NCI-H748 (cell line): ENCODE measurements around the gene GGA3.
A peak's percentile ranks its signal among the peaks of the same experiment; 100 is the strongest.
"Not testable (repeated sequence)": the region's sequence is repeated elsewhere in the genome, so short reads cannot be mapped to it uniquely, and the experiment has no call there.

Experiments used
- DNase-seq: peaks from one replicate; lab custom pipeline; 2025; ENCODE audit not compliant: unreplicated experiment; lab: John Stamatoyannopoulos, UW

GGA3 gene

DNA sequence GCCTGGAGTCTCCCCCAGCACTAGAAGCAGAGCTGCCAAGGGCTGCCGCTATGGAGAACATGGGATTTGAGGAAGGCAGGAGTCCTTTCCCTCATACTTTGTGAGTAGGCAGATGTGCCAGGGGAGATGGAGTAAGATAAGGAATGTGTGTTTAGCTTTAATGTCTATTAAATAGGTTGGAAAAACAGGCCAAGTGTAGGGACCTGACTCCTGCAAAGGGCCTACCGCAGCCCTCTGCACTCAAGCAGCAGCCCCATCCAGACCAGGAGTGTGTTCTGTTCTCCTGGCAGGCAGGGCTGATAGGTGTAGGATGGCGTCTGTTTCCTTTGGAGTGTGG is 11.4 kb upstream of the GGA3 start:
- DNase-seq = no peak

- no peak for DNase-seq
These were observed 10.8 kb upstream of the GGA3 start for GRCh38 chr17:75271955-75272847.

DNA sequence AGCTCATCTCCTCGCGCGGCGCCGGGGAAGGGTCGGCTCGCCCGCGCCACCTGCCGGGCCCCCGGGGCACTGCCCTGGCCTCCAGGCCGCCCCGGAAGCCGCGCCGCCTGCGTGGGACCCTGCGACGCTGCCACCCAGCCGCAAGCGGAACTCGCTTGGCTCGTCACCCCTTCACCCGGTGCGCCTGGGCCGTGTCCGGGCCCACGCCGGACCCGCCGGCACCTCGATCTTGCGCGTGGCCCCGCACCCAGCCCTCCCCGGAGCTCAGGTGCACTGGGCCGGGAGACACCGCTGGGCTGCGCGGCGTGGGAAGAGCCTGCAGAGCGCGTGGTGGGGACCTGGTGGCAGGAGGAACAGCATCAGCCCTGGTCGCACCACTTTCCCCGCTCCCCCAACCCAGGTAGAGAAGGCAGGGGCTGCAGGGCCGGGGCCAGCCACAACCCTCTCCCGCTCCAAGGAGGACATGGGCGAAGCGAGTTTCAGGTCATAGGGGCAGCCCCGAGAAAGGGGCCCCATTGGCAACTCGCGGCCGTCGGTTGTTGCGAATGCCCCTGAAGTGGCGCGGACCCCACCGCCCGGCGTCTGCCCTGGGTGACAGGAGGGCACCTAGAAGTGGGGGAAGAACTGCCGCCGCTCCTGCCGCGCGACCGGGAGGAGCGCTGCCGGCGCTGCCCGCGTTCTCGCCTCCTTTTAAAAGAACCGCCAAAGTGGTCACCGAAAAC is 10.0 kb upstream of the GGA3 start:
- DNase-seq = peak; percentile 32

- peak; percentile 81 for DNase-seq
These were observed 9.5 kb upstream of the GGA3 start, which contains the start of gene MIF4GD for GRCh38 chr17:75270966-75271232. Gene MIF4GD, minus strand, starts transcription at chr17:75271231. Its CDS starts 1,036 bp downstream, at chr17:75270195.

GRCh38 chr17:75270218-75270965 is 9.0 kb upstream of the GGA3 start:
- DNase-seq = peak; percentile 66

DNA sequence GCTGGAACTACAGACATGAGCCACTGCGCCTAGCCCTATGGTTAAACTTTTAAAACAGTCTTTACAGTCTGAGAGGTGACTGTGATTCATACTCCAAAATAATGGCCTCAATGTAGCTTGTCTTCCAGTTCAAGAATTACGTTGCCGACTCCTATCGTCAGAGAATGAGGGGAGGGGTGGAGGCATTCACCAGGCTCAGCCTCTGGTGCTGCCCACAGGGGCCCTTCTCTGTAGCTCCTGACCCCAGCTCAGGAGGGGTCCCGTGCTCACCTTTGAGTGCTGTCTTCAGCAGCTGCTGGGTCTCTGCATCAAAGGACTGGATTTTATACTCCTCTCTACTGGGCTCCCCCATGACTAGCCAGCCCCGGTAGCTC is 8.4 kb upstream of the GGA3 start:
- DNase-seq = no peak

GRCh38 chr17:75267411-75268232 is 6.2 kb upstream of the GGA3 start:
- peak; percentile 18 for DNase-seq

GRCh38 chr17:75267153-75267410 is 5.7 kb upstream of the GGA3 start:
- DNase-seq = no peak

- no peak for DNase-seq
These were observed 5.1 kb upstream of the GGA3 start for GRCh38 chr17:75266316-75267152.

DNA sequence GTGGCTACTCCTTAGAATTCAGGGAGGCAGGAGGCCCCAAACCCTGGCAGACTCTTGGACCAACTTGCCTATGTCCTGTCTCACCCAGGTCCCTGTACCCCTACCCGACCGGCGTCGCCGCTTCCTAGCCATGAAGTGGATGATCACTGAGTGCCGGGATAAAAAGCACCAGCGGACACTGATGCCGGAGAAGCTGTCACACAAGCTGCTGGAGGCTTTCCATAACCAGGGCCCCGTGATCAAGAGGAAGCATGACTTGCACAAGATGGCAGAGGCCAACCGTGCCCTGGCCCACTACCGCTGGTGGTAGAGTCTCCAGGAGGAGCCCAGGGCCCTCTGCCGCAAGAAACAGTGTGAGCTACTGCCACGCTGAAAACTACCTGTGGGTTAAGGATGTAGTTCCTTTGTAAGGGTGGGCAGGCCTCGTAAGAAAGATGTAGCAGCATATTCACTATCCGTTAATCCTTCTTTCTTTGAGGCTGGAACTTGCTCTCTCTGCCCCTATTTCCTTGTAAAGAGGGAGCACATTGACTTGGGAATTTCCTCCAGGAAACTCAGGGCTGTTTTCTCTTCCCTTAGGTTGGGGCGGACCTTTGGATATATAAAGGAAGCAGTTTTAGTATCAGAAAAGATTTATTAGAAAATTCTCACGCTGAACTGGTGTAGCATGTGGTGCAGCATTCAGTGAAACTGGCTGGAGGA is 4.4 kb upstream of the GGA3 start:
- no peak for DNase-seq

GRCh38 chr17:75263055-75263454 is 1.6 kb upstream of the GGA3 start:
- no peak for DNase-seq

DNA sequence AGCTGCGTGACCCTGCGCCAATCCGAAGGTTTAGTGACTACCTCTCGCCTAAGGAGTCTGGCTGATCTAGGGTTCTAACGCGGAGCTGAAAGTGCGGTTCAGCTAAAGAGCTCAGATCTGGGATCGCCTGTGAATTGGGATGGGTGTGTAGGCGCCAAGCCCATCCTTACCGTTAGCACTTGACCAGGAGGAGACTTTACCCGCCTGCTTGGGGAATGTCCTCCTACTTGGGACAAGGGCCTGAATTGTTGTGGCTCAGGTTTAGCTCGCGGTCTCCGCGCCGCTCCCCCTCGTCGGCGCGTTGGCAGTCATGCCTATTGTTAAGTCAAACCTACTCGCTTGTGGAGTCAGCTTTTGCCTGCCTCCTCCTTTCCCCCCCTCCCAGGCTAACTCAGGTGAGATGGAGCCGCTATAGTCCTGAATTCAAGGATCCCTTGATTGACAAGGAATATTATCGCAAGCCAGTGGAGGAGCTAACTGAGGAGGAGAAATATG is 753 bp upstream of the GGA3 start:
- peak; percentile 46 for DNase-seq

DNA sequence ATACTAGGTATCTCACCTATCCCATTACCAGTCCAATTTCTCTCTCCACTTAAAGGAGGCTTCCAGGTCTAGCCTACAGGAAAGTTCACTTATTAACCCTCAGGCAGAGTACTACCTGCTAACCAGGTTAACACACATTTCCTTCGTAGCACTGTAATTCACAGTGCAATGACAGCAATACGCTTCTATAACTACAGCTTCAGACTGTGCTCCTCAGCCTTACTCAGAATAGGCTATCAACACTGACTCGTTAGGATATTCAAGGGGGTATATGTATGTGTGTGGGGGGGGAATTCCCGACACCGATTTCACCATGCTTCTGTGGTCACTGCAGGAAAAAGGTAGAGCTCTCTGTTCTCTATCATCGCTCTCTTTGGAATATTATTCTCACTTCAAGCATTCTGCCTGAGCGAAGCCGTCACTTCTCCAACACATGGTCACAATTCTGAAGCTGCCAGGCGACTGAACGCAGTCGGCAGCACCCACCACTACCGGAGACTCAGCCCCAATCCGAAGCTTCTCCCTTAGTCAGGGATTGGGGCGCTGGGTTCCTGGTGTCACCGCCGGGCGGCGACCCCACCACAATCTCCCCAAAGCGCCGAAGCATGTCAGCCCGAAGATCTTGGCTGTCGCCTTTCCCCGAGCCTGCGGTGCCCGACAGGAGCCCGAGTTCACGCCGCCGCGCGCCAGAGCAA is 618 bp downstream of the GGA3 start:
- no peak for DNase-seq

DNA sequence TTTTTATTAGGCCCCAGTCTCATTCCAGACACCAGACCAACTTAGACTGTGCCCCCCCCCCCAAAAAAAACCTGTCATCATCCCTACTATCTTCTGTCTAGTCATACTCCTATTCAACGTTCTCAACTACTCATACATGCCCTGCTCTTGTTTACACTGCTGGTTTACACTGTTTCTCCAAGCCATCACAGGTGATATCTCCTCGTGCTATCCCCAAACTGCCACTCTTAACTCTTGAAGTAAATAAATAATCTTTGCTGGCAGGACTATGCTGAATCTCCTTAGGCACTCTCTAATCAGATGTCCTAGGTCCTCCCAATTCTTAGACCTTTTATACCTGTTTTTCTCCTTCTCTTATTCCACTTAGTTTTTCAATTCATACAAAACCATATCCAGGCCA is 4.2 kb downstream of the GGA3 start:
- not testable (repeated sequence) for DNase-seq

DNA sequence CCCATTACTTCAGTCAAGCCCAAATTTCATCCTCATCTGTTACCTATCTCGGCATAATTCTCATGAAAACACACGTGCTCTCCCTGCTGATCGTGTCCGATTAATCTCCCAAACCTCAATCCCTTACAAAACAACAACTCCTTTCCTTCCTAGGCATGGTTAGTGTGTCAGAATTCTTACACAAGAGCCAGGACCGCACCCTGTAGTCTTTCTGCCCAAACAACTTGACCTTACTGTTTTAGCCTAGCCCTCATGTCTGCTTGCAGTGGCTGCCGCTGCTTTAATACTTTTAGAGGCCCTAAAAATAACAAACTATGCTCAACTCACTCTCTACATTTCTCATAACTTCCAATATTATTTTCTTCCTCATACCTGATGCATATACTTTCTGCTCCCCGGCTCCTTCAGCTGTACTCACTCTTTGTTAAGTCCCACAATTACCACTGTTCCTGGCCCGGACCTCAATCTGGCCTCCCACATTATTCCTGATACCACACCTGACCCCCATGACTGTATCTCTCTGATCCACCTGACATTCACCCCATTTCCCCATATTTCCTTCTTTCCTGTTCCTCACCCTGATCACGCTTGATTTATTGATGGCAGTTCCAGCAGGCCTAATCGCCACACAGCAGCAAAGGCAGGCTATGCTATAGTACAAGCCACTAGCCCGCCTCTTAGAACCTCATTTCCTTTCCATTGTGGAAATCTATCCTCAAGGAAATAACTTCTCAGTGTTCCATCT is 5.3 kb downstream of the GGA3 start:
- not testable (repeated sequence) for DNase-seq

DNA sequence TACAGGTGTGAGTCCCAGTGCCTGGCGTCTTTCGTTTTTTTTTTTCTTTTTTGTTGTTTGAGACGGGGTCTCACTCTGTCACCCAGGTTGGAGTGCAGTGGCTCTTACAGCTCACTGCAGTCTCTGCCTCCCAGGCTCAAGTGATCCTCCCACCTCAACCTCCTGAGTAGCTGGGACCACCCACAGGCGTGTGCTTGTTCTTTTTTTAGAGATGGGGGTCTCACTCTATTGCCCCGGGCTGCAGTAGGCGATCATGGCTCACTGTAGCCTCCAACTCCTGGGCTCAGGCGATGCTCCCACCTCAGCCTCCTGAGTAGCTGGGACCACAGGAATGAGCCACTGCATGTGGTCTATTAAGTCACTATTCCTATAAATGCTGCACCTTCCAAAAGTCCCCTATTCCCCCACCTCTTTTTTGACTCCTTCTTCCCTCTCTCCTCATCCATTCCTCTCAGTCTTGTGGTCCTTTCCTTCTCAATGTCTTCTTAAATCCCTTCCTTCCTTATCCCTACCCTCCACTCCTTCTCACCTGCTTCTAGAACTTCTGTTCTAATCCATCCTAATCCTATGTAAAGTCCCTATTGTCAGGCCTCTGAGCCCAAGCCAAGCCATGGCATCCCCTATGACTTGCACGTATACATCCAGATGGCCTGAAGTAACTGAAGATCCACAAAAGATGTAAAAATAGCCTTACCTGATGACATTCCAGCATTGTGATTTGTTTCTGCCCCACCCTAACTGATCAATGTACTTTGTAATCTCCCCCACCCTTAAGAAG is 9.2 kb downstream of the GGA3 start:
- no peak for DNase-seq

GRCh38 chr17:75250009-75250471 is 11.4 kb downstream of the GGA3 start:
- DNase-seq = no peak
